Gastroesophageal sphincter (tissue), 4 donors: ENCODE measurements around the gene MOV10. TPM values are rescaled to one million over a fixed set of nuclear protein-coding genes. Genes with fewer than 3 reads are reported as not detected.

ENCODE experiments used
- ATAC-seq: fragments of 150-250 bp; one replicate; pipeline ENCODE4 v1.9.1; 2016; ENCODE audit warnings: mild to moderate bottlenecking, moderate library complexity
- H3K27ac ChIP-seq, 4 donors: fragments of 200-600 bp; sonication (generic) in 3 of 4; 1 replicate in 3 of 4; 2 replicates in 1 of 4; pipeline ENCODE4 v1.5.1; 2016 to 2019
- H3K27me3 ChIP-seq: fragments of 200-600 bp; sonication (generic); one replicate; pipeline ENCODE4 v1.5.1; 2019
- H3K36me3 ChIP-seq, 2 donors: fragments of 200-600 bp; sonication (generic); one replicate each; pipeline ENCODE4 v1.5.1; 2019; ENCODE audit warnings: control low read depth in 1 of 2
- H3K4me1 ChIP-seq, 3 donors: fragments of 200-600 bp; sonication (generic); 1 replicate in 2 of 3; 2 replicates in 1 of 3; pipeline ENCODE4 v1.5.1; 2016 to 2019; ENCODE audit warnings: control low read depth in 2 of 3
- H3K4me3 ChIP-seq, 2 donors: fragments of 200-600 bp; sonication (generic); one replicate each; pipeline ENCODE4 v1.5.1; 2019; ENCODE audit warnings: mild to moderate bottlenecking in 1 of 2, moderate library complexity in 1 of 2
- H3K9me3 ChIP-seq, 3 donors: fragments of 200-600 bp; sonication (generic); one replicate each; pipeline ENCODE4 v1.5.1; 2017 to 2019; ENCODE audit warnings: control low read depth in 2 of 3
- CTCF ChIP-seq, 4 experiments: fragments of 200-600 bp in 2 of 4; fragments of 450-650 bp in 2 of 4; sonication (generic) in 1 of 4; IDR thresholded peaks; one replicate each; pipeline ENCODE4 v1.5.1; 2017 to 2019; ENCODE audit warnings: antibody characterized with exemption in 4 of 4, mild to moderate bottlenecking in 2 of 4, moderate library complexity in 2 of 4
- EP300 ChIP-seq: sonication (generic); formaldehyde crosslinking; IDR thresholded peaks from one replicate; pipeline ENCODE4 v1.6.1; 2017; ENCODE audit warnings: antibody characterized with exemption, mild to moderate bottlenecking
- POLR2A ChIP-seq, 2 donors: fragments of 450-650 bp; IDR thresholded peaks; one replicate each; pipeline ENCODE4 v1.6.1; 2017; ENCODE audit warnings: antibody characterized with exemption in 2 of 2, mild to moderate bottlenecking in 2 of 2, moderate library complexity in 1 of 2
- POLR2AphosphoS5 ChIP-seq: sonication (generic); formaldehyde crosslinking; IDR thresholded peaks from one replicate; pipeline ENCODE4 v1.6.1; 2017; ENCODE audit warnings: antibody characterized with exemption
- WGBS, 2 donors: methylation state at CpG; one replicate each; pipeline ENCODE4 v1.1.5; 2018; ENCODE audit warnings: low coverage in 1 of 2; 5-methylcytosine and 5-hydroxymethylcytosine counted together
- total RNA-seq, 4 donors: library from RNA; depleted of rRNA; stranded (reverse); fragments of >200 nt; gene quantifications; one replicate each; pipeline ENCODE4 v1.1.0, GENCODE V29; 2016

The MOV10 gene
- 10 to 100 TPM; 13.4 to 25.3 (median 18.8) TPM for total RNA-seq

- H3K36me3 ChIP-seq: peaks cover 0 to 25% of the 10 kb centered on the region in 2 donors
- WGBS, 2 donors: 0% methylated on average over 5 of the region's 30 CpGs
Observed at GRCh38 chr1:112674440-112674985, at the start of gene MOV10. MOV10 (plus strand) TSS chr1:112674659; CDS start chr1:112674913, 254 bp downstream.

GRCh38 chr1:112625696-112626095, 48.8 kb upstream of the MOV10 start:
- no peak for ATAC-seq

More at GRCh38 chr1:112674440-112674985, at the start of gene MOV10:
- peaks cover 3 to 38% (median 9%) of the 10 kb centered on the region in 3 donors for H3K4me1 ChIP-seq
- peak within 1 kb of the TSS; percentile 94 for H3K4me3 ChIP-seq
- H3K27ac ChIP-seq: peak within 1 kb of the TSS; percentile 77 to 98 (median 94)
- peak; percentile 75 for ATAC-seq
- no peaks in the 10 kb centered on the region for H3K27me3 ChIP-seq
- no peaks in the 10 kb centered on the region for H3K9me3 ChIP-seq
- TF ChIP-seq POLR2AphosphoS5 (peak; percentile 42), EP300 (no peak), CTCF (IDR thresholded peaks at IDR 0.05) (no peak)

GRCh38 chr1:112626193-112626592, 48.3 kb upstream of the MOV10 start:
- 87 to 94% methylated on average over 5 of the region's 5 CpGs for WGBS, 2 donors
- no peak overlapping the region for H3K27ac ChIP-seq
- H3K9me3 ChIP-seq: no peaks in the 10 kb centered on the region
- H3K4me1 ChIP-seq: peaks cover 2 to 99% (median 14%) of the 10 kb centered on the region in 3 donors
- no peak for ATAC-seq
- H3K36me3 ChIP-seq: peaks cover 0 to 9% of the 10 kb centered on the region in 2 donors
- no peaks in the 10 kb centered on the region for H3K27me3 ChIP-seq
- no peak overlapping the region for H3K4me3 ChIP-seq
- TF ChIP-seq CTCF (IDR thresholded peaks at IDR 0.05): no peak
- no peak for TF ChIP-seq POLR2A (IDR thresholded peaks at IDR 0.05)

More at GRCh38 chr1:112625696-112626095, 48.8 kb upstream of the MOV10 start:
- Histone ChIP-seq H3K27ac (no peak overlapping the region), H3K9me3 (no peaks in the 10 kb centered on the region), H3K4me3 (no peak overlapping the region), H3K36me3 (peaks cover 0 to 9% of the 10 kb centered on the region in 2 donors), H3K27me3 (no peaks in the 10 kb centered on the region), H3K4me1 (peaks cover 2 to 99% (median 15%) of the 10 kb centered on the region in 3 donors)
- TF ChIP-seq EP300: no peak
- no peak for TF ChIP-seq POLR2AphosphoS5
- no peak for TF ChIP-seq CTCF (IDR thresholded peaks at IDR 0.05)
- no peak for TF ChIP-seq POLR2A (IDR thresholded peaks at IDR 0.05)
- 100% methylated on average over 1 of the region's 2 CpGs; no CpG with 5 or more reads in 1 of the 2 donors for WGBS, 2 donors

GRCh38 chr1:112626887-112627286, 47.6 kb upstream of the MOV10 start:
- Histone ChIP-seq H3K4me3 (no peak overlapping the region), H3K27me3 (no peaks in the 10 kb centered on the region), H3K36me3 (peaks cover 0 to 9% of the 10 kb centered on the region in 2 donors), H3K9me3 (no peaks in the 10 kb centered on the region), H3K27ac (no peak overlapping the region), H3K4me1 (peaks cover 2 to 98% (median 11%) of the 10 kb centered on the region in 3 donors)
- no peak for ATAC-seq
- TF ChIP-seq POLR2AphosphoS5: no peak
- no peak for TF ChIP-seq POLR2A (IDR thresholded peaks at IDR 0.05)
- TF ChIP-seq EP300: no peak
- no peak for TF ChIP-seq CTCF (IDR thresholded peaks at IDR 0.05)

- H3K27me3 ChIP-seq: no peaks in the 10 kb centered on the region
- 85 to 91% methylated on average over 2 of the region's 2 CpGs for WGBS, 2 donors
- H3K4me1 ChIP-seq: peaks cover 0 to 90% (median 9%) of the 10 kb centered on the region in 3 donors
- no peak overlapping the region for H3K4me3 ChIP-seq
- TF ChIP-seq EP300 (no peak), CTCF (IDR thresholded peaks at IDR 0.05) (no peak), POLR2AphosphoS5 (no peak), POLR2A (IDR thresholded peaks at IDR 0.05) (no peak)
- H3K27ac ChIP-seq: no peak overlapping the region
- H3K9me3 ChIP-seq: no peaks in the 10 kb centered on the region
- peaks cover 0 to 9% of the 10 kb centered on the region in 2 donors for H3K36me3 ChIP-seq
- ATAC-seq: no peak
Observed at GRCh38 chr1:112628516-112628915, 45.9 kb upstream of the MOV10 start.
